Middle frontal gyrus (tissue), 1 donor: ENCODE results near the gene BTBD16.

ENCODE experiments used
- DNase-seq: peaks from one replicate; pipeline ENCODE4 v3.0.0-alpha.2; 2015; ENCODE audit warnings: low spot score; ENCODE audit errors: extremely low spot score

Gene BTBD16

GRCh38 chr10:122311716-122312115 lies 40.6 kb downstream of the BTBD16 start:
- no peak for DNase-seq

DNA sequence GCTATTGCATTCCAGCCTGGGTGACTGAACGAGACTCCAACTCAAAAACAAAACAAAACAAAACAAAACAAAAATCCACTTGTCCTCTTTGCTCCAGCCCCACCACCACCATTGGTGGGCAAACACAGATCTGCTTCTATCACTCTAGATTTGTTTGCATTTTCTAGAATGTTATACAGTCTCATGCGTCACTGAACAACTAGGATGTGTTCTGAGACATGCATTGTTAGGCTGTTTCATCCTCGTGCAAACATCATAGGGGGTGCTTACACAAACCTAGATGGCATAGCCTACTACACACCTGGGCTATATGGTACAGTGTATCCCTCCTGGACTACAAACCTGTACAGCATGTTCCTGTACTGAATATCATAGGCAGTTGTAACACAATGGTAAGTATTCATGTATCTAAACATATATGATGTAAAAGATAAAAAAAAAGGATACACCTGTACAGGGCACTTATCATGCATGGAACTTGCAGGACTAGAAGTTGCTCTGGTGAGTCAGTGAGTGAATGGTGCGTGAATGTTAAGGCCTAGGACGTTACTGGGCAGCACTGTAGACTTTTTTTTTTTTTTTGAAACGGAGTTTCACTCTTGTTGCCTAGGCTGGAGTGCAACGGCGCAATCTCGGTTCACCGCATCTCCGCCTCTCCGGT lies 45.3 kb downstream of the BTBD16 start:
- no peak for DNase-seq

GRCh38 chr10:122321960-122322359 lies 50.9 kb downstream of the BTBD16 start:
- DNase-seq, result no peak

DNA sequence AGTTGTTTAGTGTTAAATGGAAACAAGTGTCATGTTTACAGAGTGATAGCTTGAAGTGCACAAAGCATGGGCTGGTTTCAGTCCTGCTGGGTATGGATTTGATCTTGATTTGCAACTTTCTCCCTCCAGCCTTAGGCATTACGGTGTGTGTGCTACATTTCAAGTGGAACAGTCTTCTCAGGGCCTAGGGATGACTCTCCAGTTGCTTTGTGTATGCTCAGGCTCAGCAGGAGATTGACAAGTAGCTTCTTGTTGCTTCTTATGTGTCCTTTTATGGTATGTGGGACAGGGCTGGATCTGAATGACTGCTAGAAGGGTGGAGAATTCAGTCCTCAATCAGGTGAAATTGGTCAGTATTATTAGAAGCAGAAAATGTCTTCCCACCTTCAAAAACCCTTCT lies 52.1 kb downstream of the BTBD16 start:
- no peak for DNase-seq

DNA sequence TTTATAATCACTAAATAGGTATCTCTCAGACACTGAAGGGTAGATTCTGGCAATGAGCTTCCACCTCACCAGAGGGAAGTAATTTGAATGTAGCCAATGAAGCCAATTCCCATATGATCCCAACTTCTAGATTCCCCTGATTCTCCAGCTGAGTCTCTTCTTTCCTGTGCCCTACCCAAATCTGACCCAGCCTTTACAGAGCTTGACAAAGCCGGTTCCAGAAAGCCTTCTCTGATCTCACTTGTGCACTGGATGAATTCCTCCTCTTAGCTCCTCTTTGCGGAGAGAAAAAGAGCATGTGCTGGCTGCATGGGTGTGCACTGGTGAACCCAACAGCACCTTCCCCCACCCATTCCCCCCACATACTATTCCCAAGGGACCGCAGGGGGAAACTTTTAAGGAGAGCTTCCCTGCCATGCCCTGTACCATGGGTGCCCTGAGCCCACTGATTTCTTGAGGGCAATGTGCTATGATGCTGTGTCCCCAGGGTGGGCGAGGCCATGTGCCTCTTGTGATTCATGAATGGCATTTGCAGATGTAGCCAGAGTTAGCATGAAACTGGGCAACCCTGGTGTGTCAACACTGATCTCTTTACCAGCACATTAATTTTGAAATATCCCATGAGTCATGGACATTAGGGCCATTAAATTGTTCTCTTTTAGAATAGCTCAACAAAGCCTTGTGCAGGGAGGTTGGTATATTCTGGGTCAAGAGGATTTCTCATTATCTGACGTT lies 53.0 kb downstream of the BTBD16 start:
- no peak for DNase-seq

GRCh38 chr10:122325235-122325634 lies 54.1 kb downstream of the BTBD16 start:
- no peak for DNase-seq

- no peak for DNase-seq
Observed at GRCh38 chr10:122326385-122326784, 55.3 kb downstream of the BTBD16 start.

DNA sequence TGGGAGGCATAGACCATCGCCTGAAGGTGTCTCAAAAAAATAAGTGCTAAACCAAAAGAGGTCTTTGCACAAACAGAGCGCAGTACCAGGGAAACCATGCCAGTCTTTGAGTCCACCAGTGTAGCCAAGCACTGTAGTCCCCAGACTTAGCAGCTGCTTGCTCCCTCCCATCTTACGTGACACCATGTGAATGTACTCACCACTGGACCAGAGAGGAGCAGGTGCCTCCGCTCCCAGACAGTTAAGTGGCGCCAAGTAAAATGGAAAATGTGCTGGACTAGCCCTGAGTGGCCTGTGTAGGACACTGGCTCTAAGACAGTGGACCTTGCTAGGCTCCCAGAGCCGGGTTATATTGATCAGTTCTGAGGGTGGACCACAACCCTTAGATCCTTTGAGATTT lies 55.7 kb downstream of the BTBD16 start:
- no peak for DNase-seq

GRCh38 chr10:122327237-122328206 lies 56.4 kb downstream of the BTBD16 start:
- DNase-seq, result no peak

DNA sequence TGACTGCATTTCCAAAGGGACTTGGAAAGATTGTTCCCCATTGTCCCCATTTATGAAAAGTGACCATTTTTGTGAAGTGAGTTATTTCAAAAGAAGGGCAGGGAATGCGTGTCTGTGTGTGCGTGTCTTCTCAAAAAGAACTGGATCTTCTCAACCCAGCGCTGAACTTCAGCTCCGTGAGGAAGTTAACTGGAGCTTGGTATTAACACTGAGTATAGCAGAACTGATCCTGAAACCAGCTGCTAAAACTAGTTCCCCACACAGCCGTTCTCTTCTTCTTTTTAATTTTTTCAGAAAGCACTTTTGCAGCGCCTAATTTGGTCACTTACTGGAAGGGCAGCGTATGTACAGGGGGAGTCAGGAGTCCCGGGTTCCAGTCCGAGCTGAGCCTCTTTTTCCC lies 57.6 kb downstream of the BTBD16 start:
- DNase-seq, result no peak

- DNase-seq, result no peak
Observed at GRCh38 chr10:122329416-122329815, 58.3 kb downstream of the BTBD16 start.

DNA sequence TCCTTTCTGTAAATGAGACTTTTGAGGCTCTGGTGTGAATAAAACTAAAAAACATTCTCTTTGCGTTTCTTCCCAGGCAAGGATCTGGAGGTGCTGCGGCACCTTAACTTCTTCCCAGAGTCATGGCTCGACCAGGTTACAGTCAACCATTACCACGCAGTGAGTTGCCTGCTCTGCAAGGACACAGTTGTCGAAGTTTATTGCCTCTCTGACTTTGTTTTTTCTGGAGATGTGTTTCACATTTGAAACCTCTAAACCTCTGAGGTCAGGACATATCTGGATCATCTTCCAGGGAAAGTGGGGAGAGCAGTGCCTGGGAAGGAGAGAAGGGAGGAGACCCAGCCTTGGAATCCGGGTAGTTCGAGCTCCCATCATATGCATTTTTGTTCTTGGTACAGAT lies 60.0 kb downstream of the BTBD16 start:
- DNase-seq, result no peak

DNA sequence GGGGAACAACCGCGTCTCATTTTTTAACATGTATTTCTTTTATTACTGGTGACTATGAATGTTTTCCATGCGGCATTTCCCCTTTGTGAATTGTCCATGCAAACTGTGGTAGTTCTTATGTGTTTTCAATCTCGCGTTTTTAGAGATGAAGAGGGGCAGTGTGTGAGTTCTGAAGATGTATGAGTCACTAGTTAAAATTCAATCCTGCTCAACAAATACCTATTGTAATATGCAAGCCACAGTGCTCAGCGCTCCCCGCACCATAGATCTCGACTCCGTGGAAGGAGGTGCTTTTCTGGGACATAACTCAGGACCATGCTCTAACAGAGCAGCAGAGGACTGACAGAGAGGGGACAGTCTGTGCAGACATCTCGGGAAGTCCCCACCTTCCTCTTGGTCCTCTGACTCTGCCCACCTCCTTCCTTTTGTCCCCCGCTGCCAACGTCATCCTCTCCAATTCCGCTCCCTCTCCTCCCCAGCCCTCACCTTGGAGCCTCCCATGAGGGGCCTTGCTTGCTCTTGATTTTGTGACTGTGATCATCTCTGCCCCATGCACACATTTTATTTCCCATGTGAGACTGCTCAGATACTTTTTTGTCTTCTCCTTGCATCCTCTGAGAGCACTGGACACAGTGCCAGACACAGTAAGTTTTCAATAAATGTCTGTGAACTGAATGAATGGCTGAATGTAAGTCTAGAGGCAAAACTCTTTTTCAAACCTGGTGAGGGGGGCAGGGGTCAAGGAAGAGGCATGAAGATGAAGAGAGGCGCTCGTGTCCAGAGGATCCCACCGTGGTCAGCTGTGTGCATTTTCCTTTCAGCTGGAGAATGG lies 60.7 kb downstream of the BTBD16 start:
- DNase-seq, result no peak

DNA sequence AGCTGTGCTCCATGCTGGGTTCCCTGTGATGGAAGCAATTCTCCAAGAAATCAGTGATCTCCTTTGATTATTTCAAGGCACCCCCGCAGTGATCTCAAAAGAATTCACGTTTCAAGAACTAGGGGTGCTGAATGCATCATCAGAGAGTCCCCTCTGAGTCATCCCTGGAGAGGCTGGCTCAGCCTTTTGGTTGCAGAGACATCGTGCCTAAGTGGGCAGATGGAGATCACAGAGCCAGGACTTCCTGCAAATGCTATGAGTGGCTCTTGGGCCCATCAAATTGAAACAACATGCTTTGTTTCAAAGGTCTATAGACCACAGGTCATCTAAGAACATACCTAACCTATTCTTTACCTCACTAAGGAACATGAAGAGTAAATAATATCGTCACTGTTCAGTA lies 61.9 kb downstream of the BTBD16 start:
- no peak for DNase-seq

DNA sequence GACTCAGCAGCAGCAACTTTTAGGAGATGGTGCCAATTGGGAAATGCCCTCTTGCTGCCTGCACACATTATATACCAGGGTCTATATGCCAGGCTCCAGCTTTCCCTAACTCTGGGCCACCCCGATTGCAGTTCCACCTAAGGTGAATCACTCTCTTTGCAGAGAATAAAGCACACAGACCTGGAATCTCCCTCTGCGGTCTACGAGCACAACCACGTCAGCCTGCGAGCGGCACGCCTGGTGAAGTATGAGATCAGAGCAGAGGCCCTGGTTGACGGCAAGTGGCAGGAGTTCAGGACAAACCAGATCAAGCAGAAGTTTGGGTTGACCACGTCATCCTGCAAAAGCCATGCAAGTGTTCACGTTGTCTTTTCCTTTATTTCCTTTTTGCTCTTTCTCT lies 65.2 kb downstream of the BTBD16 start:
- no peak for DNase-seq

GRCh38 chr10:122336961-122337360 lies 65.9 kb downstream of the BTBD16 start:
- no peak for DNase-seq

DNA sequence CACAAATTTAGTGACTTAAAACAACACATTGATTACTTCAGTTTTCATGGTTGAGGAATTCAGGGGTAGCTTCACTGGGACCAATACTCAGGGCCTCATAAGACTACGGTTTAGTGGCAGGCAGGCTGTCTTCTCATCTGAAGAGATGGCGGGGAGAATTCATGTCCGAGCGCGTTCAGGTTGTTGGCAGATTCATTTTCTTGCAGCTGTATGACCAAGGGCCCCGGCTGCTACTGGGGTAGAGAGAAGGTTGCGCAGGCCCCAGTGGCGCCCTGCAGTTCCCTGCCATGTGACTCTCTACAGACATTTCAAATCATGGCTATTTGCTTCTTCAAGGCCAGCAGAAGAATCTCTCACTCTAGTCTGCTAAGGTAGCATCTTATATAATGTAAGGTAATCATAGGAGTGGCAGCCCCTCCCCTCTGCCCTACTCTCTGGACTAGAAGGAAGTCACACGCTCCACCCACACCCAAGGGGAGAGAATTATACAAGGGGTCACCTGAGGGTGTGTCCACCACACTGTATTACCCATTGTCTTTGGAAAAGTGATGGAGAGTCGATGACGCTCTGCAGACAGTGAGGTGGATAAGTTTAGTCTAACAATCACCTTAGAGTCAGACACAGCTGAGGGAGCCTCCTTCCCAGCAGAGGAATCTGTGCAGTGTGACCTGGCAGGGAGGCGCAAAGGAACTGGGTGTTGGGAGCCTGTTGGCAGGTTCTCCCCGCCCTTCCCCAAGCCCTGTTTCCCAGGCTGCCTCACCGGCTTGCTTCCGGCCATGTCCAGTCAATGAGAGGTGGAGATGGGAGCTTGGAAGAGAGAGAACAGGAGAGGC lies 67.7 kb downstream of the BTBD16 start:
- DNase-seq, result no peak

DNA sequence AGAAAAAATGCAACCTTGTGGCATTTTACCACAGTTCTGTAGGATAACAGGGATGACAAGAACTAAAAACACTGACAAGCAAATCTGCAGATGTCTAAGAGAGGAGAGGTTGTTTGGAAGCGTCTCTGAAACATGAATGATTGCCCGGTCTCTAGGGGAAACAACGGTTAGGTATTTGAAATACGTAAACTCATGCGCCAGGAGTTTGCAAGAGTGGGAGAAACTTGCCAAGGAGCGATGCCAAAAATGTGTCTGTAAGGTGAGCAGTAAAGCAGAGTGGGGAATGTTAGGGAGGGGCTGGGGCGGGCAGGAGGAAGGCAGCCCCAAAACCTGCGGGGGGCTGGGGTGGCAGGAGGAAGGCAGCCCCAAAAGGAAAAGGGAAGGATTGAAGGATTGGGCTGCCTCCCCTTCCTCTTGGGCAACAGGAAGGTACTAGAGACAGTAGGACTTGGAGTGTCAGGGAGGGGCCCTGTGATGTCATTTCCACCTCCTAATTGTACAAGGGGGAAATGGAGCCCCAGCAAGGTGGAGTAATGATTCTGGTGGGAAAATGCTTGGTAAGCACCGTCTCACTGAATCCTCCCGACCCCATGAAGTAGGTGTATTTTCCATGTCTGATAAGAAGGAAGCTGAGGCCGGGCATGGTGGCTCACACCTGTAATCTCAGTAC lies 70.2 kb downstream of the BTBD16 start:
- DNase-seq, result no peak

GRCh38 chr10:122342293-122343134 lies 71.4 kb downstream of the BTBD16 start:
- peak; percentile 73 for DNase-seq
